Right renal cortex interstitium (tissue), 3 donors: ENCODE data around the gene DNAJB14. TPM values are rescaled to one million over a fixed set of nuclear protein-coding genes. Genes with fewer than 3 reads are reported as not detected.
"Not testable (repeated sequence)": the region's sequence is repeated elsewhere in the genome, so short reads cannot be mapped to it uniquely, and the experiment has no call there.

Experiments
- DNase-seq, 3 donors: peaks; one replicate each; pipeline ENCODE4 v3.0.0-alpha.2; 2013; ENCODE audit warnings: low read depth in 3 of 3, low spot score in 2 of 3
- polyA plus RNA-seq, 3 donors: library from polyadenylated mRNA; unstranded; fragments of 120-200 nt; gene quantifications; one replicate each; pipeline ENCODE4 v1.2.1, GENCODE V29; 2013; ENCODE audit not compliant: insufficient read length in 3 of 3

Gene DNAJB14
- 10 to 100 TPM; 36.8 to 40.8 (median 39.8) TPM for polyA plus RNA-seq

DNA sequence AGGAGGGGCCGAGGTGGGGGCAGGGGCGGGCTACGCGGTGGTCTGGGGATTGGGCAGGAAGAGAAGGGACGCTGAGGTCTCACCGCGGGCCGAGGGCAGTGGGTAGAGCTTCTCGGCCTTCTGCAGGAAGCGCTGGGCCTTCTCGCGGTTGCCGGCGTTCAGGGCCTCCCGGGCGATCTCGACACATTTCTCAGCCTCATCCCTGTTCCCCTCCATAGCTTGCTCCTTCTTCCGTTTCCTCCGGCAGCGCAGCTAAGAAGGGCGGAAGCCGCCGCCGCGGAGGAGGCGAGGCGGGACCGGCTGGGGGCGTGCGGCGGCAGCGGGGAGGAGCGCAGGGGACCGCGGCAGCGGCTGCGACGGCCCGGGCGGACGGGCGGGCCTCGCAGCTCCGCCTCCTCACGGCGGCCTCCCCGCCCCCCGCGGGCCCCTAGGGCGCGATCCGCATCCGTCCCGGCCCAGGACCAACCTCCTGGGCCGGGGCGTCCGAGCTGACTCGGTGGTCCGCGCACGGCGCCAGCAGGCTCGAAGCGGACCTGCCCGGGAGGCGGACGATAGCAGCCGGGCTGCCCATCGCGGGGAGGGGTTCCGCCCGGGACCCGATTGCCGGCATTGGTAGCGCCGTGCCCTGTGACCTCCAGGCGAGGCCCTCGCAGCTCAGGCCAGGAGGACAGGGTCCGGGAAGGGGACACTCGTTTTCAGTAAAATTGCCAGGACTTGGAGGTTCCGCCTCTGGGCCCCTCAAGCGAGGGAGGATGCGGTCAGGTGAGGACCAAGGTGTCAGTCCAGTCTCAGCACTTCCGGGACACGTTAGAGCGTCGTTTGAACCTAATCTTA lies at the start of gene DNAJB14:
Gene DNAJB14, minus strand, starts transcription at position 263 of the 834 bp plus-strand sequence. Its CDS starts 47 bp downstream, at position 216.
- peak; percentile 34 to 47 (median 41) for DNase-seq

DNA sequence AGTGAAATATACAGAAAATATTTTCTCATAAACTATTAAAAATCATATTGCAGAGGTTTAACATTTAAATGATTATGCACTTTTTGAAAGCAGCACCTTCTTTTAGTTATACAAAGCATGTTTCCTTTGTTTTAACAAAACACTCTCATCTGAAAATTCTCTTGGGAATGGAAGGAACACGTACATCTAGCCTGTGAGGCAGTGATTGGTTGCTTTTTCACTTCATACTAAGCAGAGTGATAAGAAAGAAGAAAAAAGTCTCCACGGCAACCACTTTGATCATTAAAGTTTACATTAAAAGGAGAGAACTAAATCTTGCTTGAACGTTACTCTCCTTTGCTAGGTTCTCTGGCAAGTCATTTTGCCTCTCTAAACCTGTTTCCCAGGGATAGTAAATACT lies 45.3 kb upstream of the DNAJB14 start:
- no peak for DNase-seq

DNA sequence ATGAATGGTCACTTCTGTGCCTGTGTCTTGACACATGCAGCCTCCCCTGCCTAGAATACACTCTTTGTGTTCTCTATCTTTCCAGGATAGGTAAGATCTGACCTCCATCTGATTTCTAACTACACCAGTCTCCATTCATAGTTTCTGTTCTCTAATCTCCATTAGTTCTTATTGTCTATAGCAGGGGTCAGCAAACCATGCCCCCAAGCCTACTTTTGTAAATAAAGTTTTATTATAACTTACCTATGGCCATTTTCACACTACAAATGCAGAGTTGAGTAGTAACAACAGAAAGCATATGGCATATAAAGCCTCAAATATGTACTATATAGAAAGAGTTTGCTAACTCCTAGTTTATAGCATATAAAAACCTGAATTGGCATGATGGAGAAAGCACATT lies 41.3 kb upstream of the DNAJB14 start:
- no peak for DNase-seq

DNA sequence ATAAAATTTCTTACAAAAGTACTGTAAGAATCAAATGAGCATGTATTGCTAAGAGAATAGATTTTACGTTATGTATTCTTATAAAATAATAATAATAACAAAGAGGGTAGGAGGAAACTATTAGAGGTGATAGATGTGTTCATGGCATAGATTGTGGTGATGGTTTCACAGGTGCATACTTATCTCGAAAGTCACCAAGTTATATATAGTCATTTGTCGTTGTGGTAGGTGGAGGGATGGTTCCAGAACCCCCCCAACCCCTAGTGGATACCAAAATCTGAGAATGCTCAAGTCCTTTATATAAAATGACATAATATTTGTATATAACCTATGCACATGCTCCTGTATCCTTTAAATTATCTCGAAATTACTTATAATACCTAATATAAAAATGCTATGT lies 40.4 kb upstream of the DNAJB14 start:
- no peak for DNase-seq

DNA sequence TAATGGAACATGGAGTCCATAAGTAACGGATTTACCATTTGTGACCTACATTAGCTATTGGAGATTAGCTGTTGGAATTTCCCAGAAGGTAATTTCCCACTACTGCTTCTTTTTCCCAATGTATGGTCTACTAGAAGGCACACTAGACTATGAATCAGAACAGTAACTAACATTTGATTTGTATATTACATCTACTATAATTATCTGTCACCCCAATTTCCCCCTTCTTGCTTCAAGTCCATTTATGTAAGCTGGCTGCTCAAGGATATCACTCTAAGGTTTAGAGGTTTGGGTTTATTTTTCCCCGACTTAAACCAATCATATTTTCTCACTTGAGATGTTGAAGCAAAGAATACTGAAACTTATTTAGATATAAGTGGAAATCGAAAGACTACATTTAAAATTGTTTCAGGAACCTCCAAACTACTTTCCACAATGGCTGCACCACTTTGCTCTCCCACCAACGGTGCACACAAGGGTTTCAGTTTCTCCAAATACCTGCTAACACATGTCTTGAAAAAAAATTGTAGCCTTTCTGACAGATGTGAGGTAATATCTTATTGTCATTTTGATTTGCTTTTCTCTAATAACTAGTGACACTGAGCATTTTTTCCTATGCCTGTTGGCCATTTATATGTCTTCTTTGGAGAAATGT lies 37.0 kb upstream of the DNAJB14 start:
- no peak for DNase-seq

DNA sequence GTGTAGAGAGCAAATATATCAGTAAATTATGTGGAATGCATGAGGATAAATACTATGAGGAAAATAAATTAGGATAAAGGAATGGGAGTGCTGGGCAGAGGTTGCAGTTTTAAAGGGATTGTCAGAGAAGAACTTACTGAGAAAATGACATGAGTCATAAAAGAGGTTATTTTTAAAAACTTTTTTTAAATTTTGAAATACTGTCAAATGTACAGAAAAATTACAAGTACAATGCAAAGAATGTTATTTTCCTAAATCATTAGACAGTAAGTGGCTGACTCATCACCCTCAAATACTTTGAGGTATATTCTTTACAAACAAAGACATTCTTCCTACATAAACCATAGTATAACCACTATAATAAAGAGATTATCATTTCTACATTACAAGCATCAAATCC lies 33.5 kb upstream of the DNAJB14 start:
- DNase-seq = no peak

DNA sequence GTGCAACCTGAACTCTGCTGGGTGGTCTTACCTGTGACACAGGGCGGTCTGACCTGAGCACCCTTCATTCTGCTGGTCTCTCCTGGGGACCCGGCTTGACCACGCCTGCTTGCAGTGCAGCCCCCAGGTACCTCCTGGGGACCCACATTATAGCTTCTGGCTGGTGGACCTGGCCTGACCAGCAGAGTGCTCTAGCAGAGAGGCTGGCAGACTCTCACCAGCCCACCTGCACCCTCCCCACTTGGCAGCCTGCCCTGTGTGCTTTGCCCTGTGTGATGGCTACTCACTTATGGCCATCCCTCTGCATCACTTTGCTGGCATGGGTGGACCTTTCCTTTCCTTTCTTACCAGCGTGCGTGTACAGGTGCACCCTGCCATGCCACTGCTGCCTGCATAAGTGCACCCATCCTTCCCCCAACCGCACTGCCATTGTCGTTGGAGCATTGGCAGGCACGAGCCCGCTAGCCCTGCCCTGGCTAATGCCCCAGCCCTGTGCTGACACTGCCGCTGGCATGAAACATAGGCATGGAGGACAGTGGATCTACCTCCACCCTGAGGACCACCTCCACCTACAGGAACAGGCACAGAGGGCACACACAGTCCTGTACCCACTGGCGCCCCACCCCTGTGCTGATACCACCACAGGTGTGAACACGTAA lies 25.2 kb upstream of the DNAJB14 start:
- no peak for DNase-seq

DNA sequence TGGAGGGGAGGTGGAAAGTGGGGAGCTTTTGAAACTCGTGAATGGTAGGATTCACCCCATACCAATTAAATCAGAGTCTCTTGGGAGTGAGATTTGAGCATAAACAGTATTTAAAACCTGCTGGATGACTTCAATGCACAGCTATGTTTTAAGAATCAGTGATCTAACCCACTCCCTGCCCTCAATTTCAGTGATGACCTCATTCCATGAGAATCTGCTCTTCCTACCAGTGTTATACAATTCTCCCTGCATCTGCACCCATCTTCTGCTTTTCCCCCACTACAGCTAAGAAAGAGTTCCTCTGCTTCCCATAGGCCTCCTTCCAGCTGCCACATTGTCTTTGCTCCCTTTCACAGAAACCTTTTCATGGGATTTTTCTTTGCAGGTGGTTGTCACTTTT lies 21.9 kb upstream of the DNAJB14 start:
- DNase-seq = no peak

DNA sequence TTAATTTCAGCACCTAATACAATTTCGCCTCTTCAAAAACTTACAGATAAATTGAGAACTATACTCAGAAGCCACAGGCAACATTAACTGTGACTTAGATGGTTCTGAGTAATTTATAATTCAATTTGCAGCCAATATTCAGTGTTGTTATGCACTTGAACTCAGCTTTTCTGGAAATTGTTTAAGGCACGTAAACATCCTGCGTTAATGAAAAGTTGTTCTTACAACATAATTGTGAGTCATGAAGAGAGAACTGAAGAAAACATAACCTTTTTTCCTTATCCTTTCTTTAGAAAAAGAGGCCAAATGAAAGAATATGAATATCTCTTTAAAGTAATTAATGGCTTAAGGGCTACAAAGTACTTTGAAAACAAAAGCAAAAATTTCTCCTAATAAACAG lies 20.3 kb upstream of the DNAJB14 start:
- no peak for DNase-seq

DNA sequence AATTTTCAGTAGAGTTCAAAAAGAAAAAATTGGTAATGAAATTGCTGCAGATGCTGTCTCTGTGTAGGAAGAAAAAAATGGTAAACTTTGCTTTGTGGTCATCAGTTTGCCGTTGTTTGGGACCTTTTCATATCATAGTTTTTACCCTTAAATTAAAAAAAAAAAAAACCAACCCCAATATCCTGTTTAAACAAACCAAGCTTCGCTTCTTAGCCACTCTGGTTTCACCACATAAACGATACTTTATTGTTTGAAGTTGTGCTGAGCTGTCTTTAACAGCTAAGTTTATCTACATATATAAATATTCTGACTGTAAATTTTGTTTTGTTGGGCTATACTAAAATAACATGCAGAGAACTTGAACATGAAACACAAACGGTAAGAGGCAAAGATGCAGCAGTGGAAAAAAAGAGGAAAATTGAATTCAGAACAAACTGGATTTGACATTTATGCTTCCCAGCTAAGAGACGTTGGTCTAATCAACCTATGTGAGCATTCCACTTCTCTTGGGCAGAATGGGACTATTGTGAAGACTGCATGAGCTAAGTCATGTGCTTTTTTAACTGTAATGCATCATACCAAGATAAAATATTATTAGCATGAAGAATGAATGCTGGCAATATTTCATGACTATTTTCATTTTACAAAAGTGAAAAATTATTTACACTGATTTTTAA lies 19.4 kb upstream of the DNAJB14 start:
- no peak for DNase-seq

DNA sequence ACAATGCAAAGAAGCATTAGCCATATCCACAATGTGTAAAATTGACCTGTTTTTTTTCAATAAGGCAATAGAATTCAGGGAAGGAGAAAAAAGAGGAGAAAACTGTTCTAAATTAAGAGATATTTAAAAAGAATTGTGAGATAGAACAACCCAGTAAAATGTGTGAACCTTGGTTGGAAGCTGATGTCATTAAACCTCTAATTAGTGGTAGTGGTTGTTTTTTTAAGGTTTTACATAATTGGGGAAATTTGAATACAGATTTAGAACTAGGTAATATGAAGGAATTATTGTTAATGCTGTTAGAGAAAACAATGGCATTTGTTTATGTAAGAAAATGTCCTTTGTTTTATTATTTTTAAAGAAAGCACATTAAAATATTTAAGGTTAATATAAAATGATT lies 18.8 kb upstream of the DNAJB14 start:
- no peak for DNase-seq

DNA sequence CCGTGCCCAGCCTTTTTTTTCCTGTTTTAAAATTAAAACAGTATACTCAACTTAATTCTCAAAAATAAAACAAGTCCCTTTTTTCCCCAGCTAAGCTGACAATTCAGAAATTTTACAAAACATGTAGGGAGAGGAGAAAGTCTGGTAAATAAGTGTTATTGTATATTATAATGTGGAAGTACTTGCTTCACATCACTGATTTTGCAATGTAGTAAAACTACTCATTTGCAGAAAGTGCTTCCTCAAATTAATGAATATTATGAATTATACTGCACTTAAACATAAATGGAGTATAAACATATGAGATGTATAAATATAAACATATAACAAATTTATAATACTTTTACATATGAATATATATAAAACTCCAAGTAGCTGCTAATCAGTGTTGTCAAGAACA lies 15.3 kb upstream of the DNAJB14 start:
- DNase-seq = no peak

DNA sequence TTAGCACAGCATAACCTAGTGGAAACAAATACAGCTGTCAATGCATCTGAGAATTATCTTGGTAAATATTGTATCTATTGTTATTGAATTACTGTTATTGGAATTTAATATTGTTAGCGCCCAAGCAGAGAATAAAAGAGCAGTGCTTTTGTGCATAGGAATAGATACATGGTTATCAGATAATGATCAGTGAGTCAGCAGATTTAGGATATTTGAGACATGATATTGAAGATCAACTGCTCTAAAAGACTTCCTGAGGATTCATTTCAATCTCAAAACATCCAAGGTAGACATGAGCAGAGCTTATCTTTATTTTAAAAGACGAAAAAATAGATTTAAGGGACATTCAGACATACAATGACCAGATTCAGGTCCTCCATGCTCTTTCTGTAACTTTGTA lies 14.2 kb upstream of the DNAJB14 start:
- DNase-seq = no peak

DNA sequence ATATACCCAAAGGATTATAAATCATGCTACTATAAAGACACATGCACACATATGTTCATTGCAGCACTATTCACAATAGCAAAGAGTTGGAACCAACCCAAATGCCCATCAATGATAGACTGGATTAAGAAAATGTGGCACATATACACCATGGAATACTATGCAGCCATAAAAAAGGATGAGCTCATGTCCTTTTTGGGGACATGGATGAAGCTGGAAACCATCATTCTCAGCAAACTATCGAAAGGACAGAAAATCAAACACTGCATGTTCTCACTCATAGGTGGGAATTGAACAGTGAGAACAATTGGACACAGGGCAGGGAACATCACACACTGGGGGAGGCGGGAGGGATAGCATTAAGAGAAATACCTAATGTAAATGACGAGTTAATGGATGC lies 11.8 kb upstream of the DNAJB14 start:
- not testable (repeated sequence) for DNase-seq

DNA sequence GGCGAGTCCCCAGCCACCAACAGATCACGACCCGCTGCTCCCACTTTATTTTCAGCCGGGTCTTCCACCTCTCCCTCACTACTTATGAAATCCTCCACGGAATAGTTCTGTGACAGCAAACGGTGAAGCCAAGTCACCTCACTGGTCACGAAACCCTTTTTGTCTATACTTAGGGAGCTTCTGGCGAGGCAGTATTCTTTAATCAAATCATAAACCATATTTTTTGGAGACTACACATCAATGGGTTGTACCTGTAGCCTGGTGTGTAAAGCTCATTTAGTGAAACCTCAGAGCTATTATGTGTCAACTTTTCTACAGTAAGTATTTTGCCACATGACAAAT lies 4.5 kb upstream of the DNAJB14 start:
- DNase-seq = peak in 1 of 3 donors; percentile 10

DNA sequence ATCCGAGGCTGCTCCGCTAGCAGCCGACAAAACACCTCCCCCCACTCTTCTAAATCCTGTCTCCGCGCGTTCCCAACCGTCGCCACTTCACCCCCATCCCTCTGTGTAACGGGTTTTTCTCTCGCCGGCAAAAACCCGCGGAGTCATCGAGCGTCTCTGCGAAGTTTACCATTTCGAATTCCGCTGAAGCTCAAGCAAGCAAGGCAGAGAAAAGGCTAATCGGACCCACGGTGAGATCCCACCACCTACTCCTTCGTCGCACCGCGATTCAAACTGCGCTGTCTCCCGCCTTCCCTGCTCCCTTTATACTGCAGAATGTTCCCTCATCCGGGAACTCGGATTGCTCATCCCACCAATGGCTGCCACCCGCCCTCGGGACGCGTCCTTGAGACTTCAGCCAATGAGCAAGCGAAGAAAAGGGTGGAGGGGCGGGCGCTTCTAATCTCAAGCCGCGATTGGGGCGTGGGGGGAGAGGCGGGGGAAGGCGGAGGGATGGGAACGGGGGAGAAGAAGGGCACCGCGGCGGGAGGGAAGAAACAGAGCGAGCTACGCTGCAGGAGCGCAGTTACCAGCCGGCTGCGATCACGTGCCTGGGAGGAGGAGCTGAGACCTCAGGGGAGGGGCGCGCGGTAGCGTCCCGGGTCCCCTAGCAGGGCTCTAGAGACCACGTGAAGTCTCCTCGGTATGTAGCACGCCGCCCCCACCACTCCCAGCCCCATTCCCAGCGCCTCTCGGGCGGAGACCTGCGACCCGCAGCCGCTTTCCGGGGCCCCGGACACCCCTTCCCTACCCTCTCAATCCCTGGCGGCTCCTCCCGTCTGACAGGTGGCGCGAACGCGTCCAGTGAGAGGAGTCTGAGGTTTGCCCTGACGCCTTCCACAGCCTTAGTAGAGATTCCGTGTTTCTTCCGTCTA lies 3.8 kb upstream of the DNAJB14 start, which contains the start of gene H2AZ1:
Gene H2AZ1, minus strand, starts transcription at position 277 of the 914 bp plus-strand sequence. Its CDS starts 105 bp downstream, at position 172.
- DNase-seq = peak; percentile 93 to 98 (median 97)

DNA sequence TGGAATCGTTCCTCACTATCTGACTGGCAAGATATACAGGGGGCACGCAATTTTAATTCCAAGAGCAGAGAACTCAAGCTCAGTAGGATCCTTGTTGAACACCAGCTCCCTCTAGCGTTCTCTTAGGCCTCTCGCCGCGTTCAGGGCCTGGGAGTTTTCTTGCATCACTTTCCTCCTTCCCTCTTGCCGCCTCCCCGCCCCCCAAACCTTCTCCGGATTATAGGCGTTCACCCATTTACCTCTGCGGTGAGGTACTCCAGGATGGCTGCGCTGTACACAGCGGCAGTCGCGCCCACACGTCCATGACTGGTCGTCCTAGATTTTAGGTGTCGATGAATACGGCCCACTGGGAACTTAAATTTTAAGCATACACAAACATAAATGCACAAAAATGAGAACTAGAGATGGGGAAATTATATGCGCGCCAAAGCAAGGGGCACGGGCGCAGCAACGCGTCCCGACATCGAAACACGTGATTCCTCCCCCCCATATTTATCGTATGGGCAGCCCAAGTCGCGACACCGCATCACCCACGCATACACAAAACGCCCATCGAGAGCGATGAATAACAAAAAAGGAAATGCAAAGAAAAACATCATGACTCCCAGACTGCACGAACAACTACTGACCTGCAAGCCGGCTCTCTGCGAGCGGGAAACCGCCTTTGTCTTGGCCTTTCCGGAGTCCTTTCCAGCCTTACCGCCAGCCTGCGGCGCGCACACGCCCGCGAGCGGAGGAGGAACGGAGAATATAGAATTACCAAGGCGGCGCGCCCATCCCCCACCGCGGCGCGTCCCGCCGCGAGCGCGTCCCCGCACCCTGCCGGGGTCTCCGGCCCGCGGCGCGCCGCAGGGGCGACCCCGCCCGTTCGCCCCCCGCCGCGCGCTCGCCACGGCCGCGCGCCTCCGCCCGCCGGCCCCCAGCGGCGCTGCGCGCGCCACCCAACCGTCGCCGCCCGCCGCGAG lies 2.9 kb upstream of the DNAJB14 start:
- DNase-seq = peak; percentile 87 to 91 (median 91)

DNA sequence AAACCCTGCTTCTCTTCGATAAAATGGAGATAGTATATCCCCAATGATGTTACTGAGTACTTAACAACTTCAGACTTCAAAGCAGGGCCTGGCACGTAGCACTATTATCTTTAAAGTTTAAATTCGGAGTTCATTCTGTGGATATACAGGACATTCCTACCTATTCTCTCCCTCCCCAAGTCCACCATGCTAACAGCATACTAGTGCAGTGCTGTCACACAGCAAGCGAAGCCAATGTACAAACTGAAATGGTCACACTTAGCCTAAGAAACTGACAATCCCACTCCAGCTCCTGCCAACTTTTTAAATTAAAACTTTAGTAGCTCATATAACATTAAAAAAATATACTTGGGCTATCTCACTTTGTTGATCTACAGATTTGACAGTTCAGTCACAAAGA lies 1.2 kb upstream of the DNAJB14 start:
- no peak for DNase-seq

DNA sequence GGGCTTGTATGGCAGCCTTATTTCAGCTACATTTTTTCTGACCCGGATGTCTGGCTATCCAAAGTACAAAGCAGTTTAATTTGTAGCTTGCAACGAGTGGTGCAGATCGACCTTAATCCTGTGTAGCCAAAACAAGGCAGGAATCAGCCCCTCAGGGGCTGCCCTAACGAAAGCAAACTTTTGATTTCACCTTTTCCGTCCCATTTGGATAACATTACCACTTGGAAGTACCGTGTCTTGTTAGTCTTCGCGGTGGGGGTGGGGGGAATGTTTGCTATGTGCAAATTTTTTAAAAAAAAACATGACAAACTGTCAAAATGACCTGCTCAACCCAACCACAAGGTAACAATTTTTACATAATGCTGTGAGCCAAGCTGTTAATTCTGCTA lies 766 bp upstream of the DNAJB14 start:
- no peak for DNase-seq
